ENCODE measurements around the gene WNT4.
"Not testable (repeated sequence)": the region's sequence is repeated elsewhere in the genome, so short reads cannot be mapped to it uniquely, and the experiment has no call there.

Gene WNT4

DNA sequence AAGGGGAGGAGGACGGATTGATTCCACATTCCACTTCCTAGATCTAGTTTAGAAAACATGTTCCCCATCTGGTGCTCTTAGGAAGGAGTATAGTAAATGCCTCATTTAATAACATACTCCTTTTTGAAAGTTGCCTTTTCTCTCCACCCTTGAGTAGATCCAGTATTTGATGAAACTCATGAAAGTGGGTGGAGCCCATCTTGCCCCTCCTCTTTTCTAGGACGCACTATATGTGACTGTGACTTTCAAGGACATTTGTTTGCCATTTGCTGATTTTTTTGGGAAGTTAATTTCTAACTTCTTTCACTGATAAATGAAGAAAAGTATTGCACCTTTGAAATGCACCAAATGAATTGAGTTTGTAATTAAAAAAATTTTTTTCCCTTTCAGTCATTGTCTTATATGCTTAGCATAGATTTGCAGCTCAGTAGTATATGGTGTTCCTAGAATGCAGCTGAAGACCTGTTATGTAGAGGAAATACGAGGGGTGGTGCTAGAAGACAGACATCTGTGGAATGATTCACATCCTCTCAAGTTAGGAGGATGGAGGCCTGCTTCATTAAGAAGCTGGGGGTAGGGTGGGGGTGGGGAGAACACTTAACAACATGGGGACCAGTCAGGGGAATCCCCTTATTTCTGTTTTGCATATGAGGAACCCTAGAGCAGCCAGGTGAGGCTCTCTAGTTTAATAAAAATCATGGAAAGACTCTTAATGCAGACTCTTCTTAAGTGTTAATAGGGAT is 50.7 kb downstream of the WNT4 start:
- H3K4me3 ChIP-seq (ENCODE audit: low read depth, low read length), result not testable (repeated sequence)
- DNase-seq (ENCODE audit: low read depth), result peak; percentile 20

GRCh38 chr1:22090867-22091266 is 52.0 kb downstream of the WNT4 start:
- no peak overlapping the region for H3K4me3 ChIP-seq (ENCODE audit: low read depth, low read length)
- DNase-seq (ENCODE audit: low read depth), result no peak

DNA sequence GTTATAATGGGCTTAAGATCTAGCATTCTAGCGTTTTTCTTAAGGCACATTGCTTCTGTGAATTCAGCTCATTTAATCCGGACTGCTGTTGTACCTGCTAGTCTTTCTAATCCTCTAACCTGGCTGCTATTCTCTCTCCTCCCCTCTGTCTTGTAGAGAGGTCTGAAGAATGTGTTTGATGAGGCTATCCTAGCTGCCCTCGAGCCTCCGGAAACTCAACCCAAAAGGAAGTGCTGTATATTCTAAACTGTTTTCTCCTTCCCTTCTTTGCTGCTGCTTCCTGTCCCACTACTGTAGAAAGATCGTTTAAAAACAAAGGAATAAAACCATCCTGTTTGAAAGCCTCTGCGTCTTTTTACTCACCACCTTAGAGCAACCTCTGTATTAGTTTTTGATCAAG is 53.1 kb downstream of the WNT4 start:
- DNase-seq (ENCODE audit: low read depth), result no peak
- no peak overlapping the region for H3K4me3 ChIP-seq (ENCODE audit: low read depth, low read length)

- H3K4me3 ChIP-seq (ENCODE audit: low read depth, low read length), result no peak overlapping the region
- DNase-seq (ENCODE audit: low read depth), result no peak
Measured at GRCh38 chr1:22089134-22089571, 53.7 kb downstream of the WNT4 start.

DNA sequence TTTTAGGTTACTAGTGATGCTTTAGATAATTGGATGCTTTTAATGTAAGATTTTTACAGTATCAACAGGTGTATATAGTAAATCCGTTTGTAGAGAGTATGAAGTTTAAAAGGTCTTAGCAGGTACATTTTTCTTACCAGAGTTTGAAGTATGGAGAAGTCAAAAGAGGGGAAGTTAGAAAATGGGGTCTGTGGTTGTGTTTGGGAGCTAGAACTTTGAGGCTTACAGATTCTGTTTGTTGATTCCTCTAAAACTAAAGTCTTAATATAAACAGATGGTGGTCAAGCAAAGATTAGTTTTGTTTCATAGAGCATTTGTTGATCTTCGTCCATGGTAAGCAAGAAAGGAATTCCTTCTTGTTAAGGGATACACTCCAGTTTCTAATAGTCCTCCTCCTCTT is 54.6 kb downstream of the WNT4 start:
- H3K4me3 ChIP-seq (ENCODE audit: low read depth, low read length), result no peak overlapping the region
- DNase-seq (ENCODE audit: low read depth), result no peak

- H3K4me3 ChIP-seq (ENCODE audit: low read depth, low read length), result no peak overlapping the region
- DNase-seq (ENCODE audit: low read depth), result no peak
Measured at GRCh38 chr1:22080191-22080590, 62.7 kb downstream of the WNT4 start.

GRCh38 chr1:22078133-22078532 is 64.8 kb downstream of the WNT4 start:
- no peak overlapping the region for H3K4me3 ChIP-seq (ENCODE audit: low read depth, low read length)
- DNase-seq (ENCODE audit: low read depth), result no peak

DNA sequence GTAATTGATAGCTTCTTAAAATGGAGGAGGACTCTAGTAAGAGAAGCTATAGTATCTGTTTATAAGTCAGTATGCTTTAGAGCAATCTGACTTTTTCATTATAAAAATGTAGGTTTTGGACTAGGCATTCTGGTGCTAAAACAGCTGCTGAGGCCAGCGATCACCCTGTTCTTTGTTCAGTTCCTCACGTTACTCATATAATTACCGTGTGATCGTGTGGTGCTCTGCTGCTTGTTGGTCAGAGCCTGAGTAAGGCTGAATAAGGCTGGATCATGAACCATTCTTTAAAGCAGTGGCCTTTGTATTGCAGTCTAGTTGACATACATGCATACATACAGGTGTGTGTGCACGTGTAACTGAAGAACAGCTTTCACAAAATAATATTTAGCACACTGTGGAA is 65.2 kb downstream of the WNT4 start:
- DNase-seq (ENCODE audit: low read depth), result no peak
- H3K4me3 ChIP-seq (ENCODE audit: low read depth, low read length), result no peak overlapping the region

DNA sequence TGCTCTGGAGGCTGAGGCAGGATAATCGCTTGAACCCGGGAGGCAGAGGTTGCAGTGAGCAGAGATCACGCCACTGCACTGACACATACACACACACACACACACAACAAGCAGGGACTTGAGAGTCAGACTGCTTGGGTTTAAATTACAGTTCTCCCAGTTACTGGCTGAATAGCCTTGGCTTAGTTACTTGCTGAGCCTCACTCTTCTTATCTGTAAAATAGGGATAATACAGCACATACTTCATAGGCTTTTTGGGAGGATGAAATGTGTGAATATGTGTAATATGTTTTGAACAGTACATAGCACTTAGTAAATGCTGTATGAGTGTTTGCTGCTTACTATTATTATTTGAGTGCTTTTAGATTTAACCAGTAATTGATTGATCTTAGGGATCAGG is 66.6 kb downstream of the WNT4 start:
- DNase-seq (ENCODE audit: low read depth), result no peak
- H3K4me3 ChIP-seq (ENCODE audit: low read depth, low read length), result no peak overlapping the region

GRCh38 chr1:22075718-22076117 is 67.2 kb downstream of the WNT4 start:
- DNase-seq (ENCODE audit: low read depth), result no peak
- H3K4me3 ChIP-seq (ENCODE audit: low read depth, low read length), result no peak overlapping the region

- H3K4me3 ChIP-seq (ENCODE audit: low read depth, low read length), result no peak overlapping the region
- DNase-seq (ENCODE audit: low read depth), result no peak
Measured at GRCh38 chr1:22074803-22075202, 68.1 kb downstream of the WNT4 start.

DNA sequence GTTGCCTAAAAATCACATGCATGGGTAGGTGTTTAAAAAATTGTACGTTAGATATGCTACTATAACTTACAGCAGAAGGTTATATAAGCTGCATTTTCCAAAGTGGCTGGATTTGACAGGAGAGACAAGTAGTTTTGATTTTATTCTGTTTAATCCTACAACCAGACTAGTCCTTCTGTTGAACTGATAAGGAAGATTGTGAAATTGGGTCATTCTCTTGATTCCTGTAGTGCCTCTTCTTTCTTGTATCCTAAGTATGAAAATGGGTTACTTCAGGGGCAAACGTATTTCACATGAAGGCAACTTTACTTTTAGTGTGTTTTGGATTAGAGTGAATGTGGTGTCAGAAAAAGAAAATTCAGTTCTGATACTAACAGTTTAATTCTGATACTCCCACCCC is 71.4 kb downstream of the WNT4 start:
- no peak overlapping the region for H3K4me3 ChIP-seq (ENCODE audit: low read depth, low read length)
- no peak for DNase-seq (ENCODE audit: low read depth)

Data from skeletal muscle cell (primary cell).